ENCODE data around the gene DYDC1. TPM values are rescaled to one million over a fixed set of nuclear protein-coding genes. Genes with fewer than 3 reads are reported as not detected.
A peak's percentile ranks its signal among the peaks of the same experiment; 100 is the strongest.

DYDC1 gene
- total RNA-seq, 1 donor from 2014 or later = not detected

DNA sequence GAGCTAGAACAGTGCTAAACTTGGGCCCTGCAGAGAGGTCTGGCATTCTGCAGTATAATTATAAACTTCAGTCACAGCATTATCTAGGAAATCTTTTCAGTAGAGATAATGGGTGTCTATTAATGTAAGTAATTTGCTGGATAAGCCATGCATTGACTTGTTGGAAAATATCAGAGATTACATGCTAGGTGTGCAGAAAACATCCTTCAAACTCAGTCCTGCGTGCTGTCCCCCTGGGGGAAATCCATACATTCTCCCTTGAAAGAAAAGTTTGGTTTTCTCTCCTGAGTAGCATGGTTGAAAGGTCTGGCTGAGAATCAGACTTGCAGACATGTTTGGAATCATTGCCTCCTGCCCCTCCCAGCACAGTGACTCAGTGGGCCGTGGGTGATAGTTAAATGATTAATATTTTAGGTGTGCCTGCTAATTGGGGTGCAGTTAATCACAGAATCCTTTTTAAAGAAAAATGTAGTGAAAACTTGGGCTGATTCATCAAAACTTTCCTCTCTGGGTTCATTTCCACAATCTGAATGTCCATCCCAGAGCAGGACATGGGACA is 37.9 kb upstream of the DYDC1 start:
- no peak overlapping the region for H3K4me3 ChIP-seq (ENCODE audit: low read depth, low read length)
- DNase-seq (ENCODE audit: low read depth) = peak; percentile 68

GRCh38 chr10:80392250-80392649 is 35.7 kb upstream of the DYDC1 start:
- no peaks in the 10 kb centered on the region for H3K27me3 ChIP-seq (ENCODE audit: control insufficient read depth, insufficient read depth, low read length)
- DNase-seq (ENCODE audit: low read depth) = peak; percentile 40
- TF ChIP-seq CTCF (IDR thresholded peaks at IDR 0.05; ENCODE audit: insufficient read depth, low read length, severe bottlenecking) = no peak
- FAIRE-seq = no peak
- no peaks in the 10 kb centered on the region for H3K36me3 ChIP-seq (ENCODE audit: control insufficient read depth, insufficient read depth, low read length)
- no peak overlapping the region for H3K4me3 ChIP-seq (ENCODE audit: low read depth, low read length)

More for the DNA sequence above, 37.9 kb upstream of the DYDC1 start:
- Histone ChIP-seq H3K27me3 (ENCODE audit: control insufficient read depth, insufficient read depth, low read length) (no peaks in the 10 kb centered on the region), H3K36me3 (ENCODE audit: control insufficient read depth, insufficient read depth, low read length) (no peaks in the 10 kb centered on the region)
- no peak for FAIRE-seq
- TF ChIP-seq CTCF (IDR thresholded peaks at IDR 0.05; ENCODE audit: insufficient read depth, low read length, severe bottlenecking) = no peak

- DNase-seq (ENCODE audit: low read depth) (no peak), FAIRE-seq (no peak)
- TF ChIP-seq CTCF (IDR thresholded peaks at IDR 0.05; ENCODE audit: insufficient read depth, low read length, severe bottlenecking) = no peak
- Histone ChIP-seq H3K36me3 (ENCODE audit: control insufficient read depth, insufficient read depth, low read length) (no peaks in the 10 kb centered on the region), H3K27me3 (ENCODE audit: control insufficient read depth, insufficient read depth, low read length) (no peaks in the 10 kb centered on the region), H3K4me3 (ENCODE audit: low read depth, low read length) (no peak overlapping the region)
Observed at GRCh38 chr10:80390740-80391139, 34.2 kb upstream of the DYDC1 start.

GRCh38 chr10:80382989-80383388 is 26.4 kb upstream of the DYDC1 start:
- peak; percentile 63 for TF ChIP-seq CTCF (IDR thresholded peaks at IDR 0.05; ENCODE audit: insufficient read depth, low read length, severe bottlenecking)
- no peaks in the 10 kb centered on the region for H3K36me3 ChIP-seq (ENCODE audit: control insufficient read depth, insufficient read depth, low read length)
- FAIRE-seq (no peak), DNase-seq (ENCODE audit: low read depth) (peak; percentile 48)
- H3K27me3 ChIP-seq (ENCODE audit: control insufficient read depth, insufficient read depth, low read length) = no peaks in the 10 kb centered on the region
- no peak overlapping the region for H3K4me3 ChIP-seq (ENCODE audit: low read depth, low read length)

DNA sequence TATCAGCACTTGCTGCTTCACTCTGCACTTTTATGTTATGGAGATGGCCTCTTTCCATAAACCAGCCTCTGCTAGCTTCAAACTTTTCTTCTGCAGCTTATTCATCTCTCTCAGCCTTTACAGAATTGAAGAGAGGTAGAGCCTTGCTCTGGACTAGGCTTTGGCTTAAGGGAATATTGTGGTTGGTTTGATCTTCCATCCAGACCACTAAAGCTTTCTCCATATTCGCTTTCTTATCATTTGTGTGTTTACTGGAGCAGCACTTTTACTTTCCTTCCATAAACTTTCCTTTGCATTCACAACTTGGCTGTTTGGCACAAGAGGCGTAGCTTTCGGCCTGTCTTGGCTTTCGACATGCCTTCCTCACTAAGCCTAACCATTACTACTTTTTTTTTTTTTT is 23.6 kb upstream of the DYDC1 start:
- TF ChIP-seq CTCF (IDR thresholded peaks at IDR 0.05; ENCODE audit: insufficient read depth, low read length, severe bottlenecking) = no peak
- FAIRE-seq = no peak

GRCh38 chr10:80379701-80380100 is 23.1 kb upstream of the DYDC1 start:
- TF ChIP-seq CTCF (IDR thresholded peaks at IDR 0.05; ENCODE audit: insufficient read depth, low read length, severe bottlenecking) = no peak
- no peaks in the 10 kb centered on the region for H3K36me3 ChIP-seq (ENCODE audit: control insufficient read depth, insufficient read depth, low read length)
- FAIRE-seq = no peak
- no peak for DNase-seq (ENCODE audit: low read depth)
- no peak overlapping the region for H3K4me3 ChIP-seq (ENCODE audit: low read depth, low read length)
- H3K27me3 ChIP-seq (ENCODE audit: control insufficient read depth, insufficient read depth, low read length) = no peaks in the 10 kb centered on the region

More for the DNA sequence above, 23.6 kb upstream of the DYDC1 start:
- no peak for DNase-seq (ENCODE audit: low read depth)
- Histone ChIP-seq H3K4me3 (ENCODE audit: low read depth, low read length) (no peak overlapping the region), H3K27me3 (ENCODE audit: control insufficient read depth, insufficient read depth, low read length) (no peaks in the 10 kb centered on the region), H3K36me3 (ENCODE audit: control insufficient read depth, insufficient read depth, low read length) (no peaks in the 10 kb centered on the region)
